SK-N-MC (cell line): ENCODE results near the gene HOXD9.

Source experiments
- EZH2 ChIP-seq: fragments of 200-600 bp; sonication (generic); IDR thresholded peaks from one replicate; pipeline ENCODE4 v1.6.1; 2017; ENCODE audit warnings: antibody characterized with exemption
- FOXP2 ChIP-seq: optimal IDR thresholded peaks from 2 replicates; pipeline ENCODE3; 2011; ENCODE audit warnings: mild to moderate bottlenecking, moderate library complexity; ENCODE audit not compliant: insufficient read depth; ENCODE audit errors: extremely low read length, control extremely low read depth
- POLR2AphosphoS5 ChIP-seq: IDR thresholded peaks from 2 replicates; pipeline ENCODE4 v1.6.1; 2012; ENCODE audit warnings: mild to moderate bottlenecking, low read depth, low read length, borderline replicate concordance

DNA sequence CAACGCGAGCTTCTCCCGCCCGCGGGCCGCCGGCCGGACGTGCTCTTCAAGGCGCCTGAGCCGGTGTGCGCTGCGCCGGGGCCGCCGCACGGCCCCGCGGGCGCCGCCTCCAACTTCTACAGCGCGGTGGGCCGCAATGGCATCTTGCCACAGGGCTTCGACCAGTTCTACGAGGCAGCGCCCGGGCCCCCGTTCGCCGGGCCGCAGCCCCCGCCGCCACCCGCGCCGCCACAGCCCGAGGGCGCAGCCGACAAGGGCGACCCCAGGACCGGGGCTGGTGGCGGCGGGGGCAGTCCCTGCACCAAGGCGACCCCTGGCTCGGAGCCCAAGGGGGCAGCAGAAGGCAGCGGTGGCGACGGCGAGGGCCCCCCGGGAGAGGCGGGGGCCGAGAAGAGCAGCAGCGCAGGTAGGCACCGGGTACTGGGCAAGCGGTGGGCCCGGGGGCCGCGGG lies 14.8 kb upstream of the HOXD9 start:
- TF ChIP-seq POLR2AphosphoS5 (no peak), EZH2 (no peak), FOXP2 (no peak)
